SK-N-SH (cell line): Measurements from ENCODE around the gene VWA3A.

ENCODE experiments used
- CTCF ChIP-seq: fragments of 200-600 bp; sonication (generic); IDR thresholded peaks from 2 replicates; pipeline ENCODE4 v1.6.1; 2017; ENCODE audit warnings: antibody characterized with exemption, mild to moderate bottlenecking, moderate library complexity
- EP300 ChIP-seq, 2 experiments: IDR thresholded peaks; 2 replicates each; pipeline versions ENCODE4 v1.4.0 to v1.6.1; 2012; ENCODE audit warnings: borderline replicate concordance in 1 of 2, low read depth in 1 of 2, low read length in 1 of 2
- FOXJ3 ChIP-seq: sonication (generic); formaldehyde crosslinking; IDR thresholded peaks from 2 replicates; pipeline ENCODE4 v1.5.1; 2020; ENCODE audit warnings: mild to moderate bottlenecking, missing genetic modification reagents
- JUND ChIP-seq: IDR thresholded peaks from 2 replicates; pipeline ENCODE4 v1.4.0; 2012
- MXI1 ChIP-seq: IDR thresholded peaks from 2 replicates; pipeline ENCODE4 v1.6.1; 2012; ENCODE audit warnings: mild to moderate bottlenecking, low read depth, low read length, improper control_type of control experiment
- NFIC ChIP-seq: IDR thresholded peaks from 2 replicates; pipeline ENCODE4 v1.4.0; 2012; ENCODE audit warnings: borderline replicate concordance
- RAD21 ChIP-seq: IDR thresholded peaks from 2 replicates; pipeline ENCODE4 v1.6.1; 2012; ENCODE audit warnings: mild to moderate bottlenecking, low read length
- TAF1 ChIP-seq: IDR thresholded peaks from 2 replicates; pipeline ENCODE4 v1.6.1; 2012; ENCODE audit warnings: low read depth, mild to moderate bottlenecking, low read length, moderate library complexity, borderline replicate concordance
- TCF12 ChIP-seq: IDR thresholded peaks from 2 replicates; pipeline ENCODE4 v1.4.0; 2012
- USF2 ChIP-seq: fragments of 150-350 bp; IDR thresholded peaks from 2 replicates; pipeline ENCODE4 v1.6.1; 2017; ENCODE audit warnings: antibody characterized with exemption, low read length, low read depth, borderline replicate concordance

GRCh38 chr16:22086440-22086839 lies 5.9 kb upstream of the VWA3A start:
- TF ChIP-seq CTCF (no peak), JUND (no peak), MXI1 (no peak), EP300 (IDR thresholded peaks at IDR 0.05; ENCODE audit: borderline replicate concordance in 1 of 2, low read depth in 1 of 2, low read length in 1 of 2) (no peak), FOXJ3 (CRISPR knock-in tag) (no peak), RAD21 (no peak), TCF12 (no peak), NFIC (no peak), USF2 (no peak), TAF1 (no peak)
